ENCODE measurements around the gene GALNT2. TPM values are rescaled to one million over a fixed set of nuclear protein-coding genes. Genes with fewer than 3 reads are reported as not detected.
A peak's percentile ranks its signal among the peaks of the same experiment; 100 is the strongest.

The GALNT2 gene
- total and polyA plus RNA-seq, 9 donors: 38.6 to 142 (median 83.7) TPM

- H3K4me1 ChIP-seq (ENCODE audit: insufficient read depth): peaks cover 2% of the 10 kb centered on the region
- H3K27ac ChIP-seq: no peak overlapping the region
- 90% methylated on average over 8 of the region's 8 CpGs for WGBS, 3 donors
- H3K4me3 ChIP-seq: no peak overlapping the region
- no peaks in the 10 kb centered on the region for H3K9me3 ChIP-seq
- no peaks in the 10 kb centered on the region for H3K27me3 ChIP-seq
- no peak for DNase-seq
- intact Hi-C loops (cut with DNase I): no loop called here
- H3K36me3 ChIP-seq: no peaks in the 10 kb centered on the region
- TF ChIP-seq POLR2A (IDR thresholded peaks at IDR 0.05) (no peak), EP300 (IDR thresholded peaks at IDR 0.05) (no peak)
- TF ChIP-seq, protein P1, sequence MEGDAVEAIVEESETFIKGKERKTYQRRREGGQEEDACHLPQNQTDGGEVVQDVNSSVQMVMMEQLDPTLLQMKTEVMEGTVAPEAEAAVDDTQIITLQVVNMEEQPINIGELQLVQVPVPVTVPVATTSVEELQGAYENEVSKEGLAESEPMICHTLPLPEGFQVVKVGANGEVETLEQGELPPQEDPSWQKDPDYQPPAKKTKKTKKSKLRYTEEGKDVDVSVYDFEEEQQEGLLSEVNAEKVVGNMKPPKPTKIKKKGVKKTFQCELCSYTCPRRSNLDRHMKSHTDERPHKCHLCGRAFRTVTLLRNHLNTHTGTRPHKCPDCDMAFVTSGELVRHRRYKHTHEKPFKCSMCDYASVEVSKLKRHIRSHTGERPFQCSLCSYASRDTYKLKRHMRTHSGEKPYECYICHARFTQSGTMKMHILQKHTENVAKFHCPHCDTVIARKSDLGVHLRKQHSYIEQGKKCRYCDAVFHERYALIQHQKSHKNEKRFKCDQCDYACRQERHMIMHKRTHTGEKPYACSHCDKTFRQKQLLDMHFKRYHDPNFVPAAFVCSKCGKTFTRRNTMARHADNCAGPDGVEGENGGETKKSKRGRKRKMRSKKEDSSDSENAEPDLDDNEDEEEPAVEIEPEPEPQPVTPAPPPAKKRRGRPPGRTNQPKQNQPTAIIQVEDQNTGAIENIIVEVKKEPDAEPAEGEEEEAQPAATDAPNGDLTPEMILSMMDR (IDR thresholded peaks at IDR 0.05): no peak
Observed at GRCh38 chr1:230189341-230189740, 122.3 kb downstream of the GALNT2 start.

GRCh38 chr1:230189824-230190223 lies 122.8 kb downstream of the GALNT2 start:
- intact Hi-C loops (cut with DNase I): no loop called here
- H3K36me3 ChIP-seq: no peaks in the 10 kb centered on the region
- no peak overlapping the region for H3K27ac ChIP-seq
- no peaks in the 10 kb centered on the region for H3K9me3 ChIP-seq
- peaks cover 2% of the 10 kb centered on the region for H3K4me1 ChIP-seq (ENCODE audit: insufficient read depth)
- DNase-seq: no peak
- TF ChIP-seq, protein P1 (IDR thresholded peaks at IDR 0.05): no peak
- TF ChIP-seq POLR2A (IDR thresholded peaks at IDR 0.05) (no peak), EP300 (IDR thresholded peaks at IDR 0.05) (no peak)
- WGBS, 3 donors: 96 to 97% (median 97%) methylated on average over 5 of the region's 5 CpGs
- H3K4me3 ChIP-seq: no peak overlapping the region
- H3K27me3 ChIP-seq: no peaks in the 10 kb centered on the region

- intact Hi-C loops (cut with DNase I): no loop called here
- TF ChIP-seq, protein P1 (IDR thresholded peaks at IDR 0.05): no peak
- TF ChIP-seq POLR2A (IDR thresholded peaks at IDR 0.05) (no peak), EP300 (IDR thresholded peaks at IDR 0.05) (no peak)
- peak overlapping the region in 1 of 2 donors; percentile 22 for H3K27ac ChIP-seq
- no peaks in the 10 kb centered on the region for H3K27me3 ChIP-seq
- WGBS, 3 donors: 32 to 35% (median 33%) methylated on average over 9 of the region's 9 CpGs
- no peaks in the 10 kb centered on the region for H3K9me3 ChIP-seq
- no peaks in the 10 kb centered on the region for H3K36me3 ChIP-seq
- H3K4me1 ChIP-seq (ENCODE audit: insufficient read depth): no peaks in the 10 kb centered on the region
- DNase-seq: peak in 4 of 5 donors; percentile 60 to 77 (median 64)
- no peak overlapping the region for H3K4me3 ChIP-seq
Observed at GRCh38 chr1:230191079-230191804, 124.2 kb downstream of the GALNT2 start.

- intact Hi-C loops (cut with DNase I): no loop called here
- Histone ChIP-seq H3K4me1 (ENCODE audit: insufficient read depth) (no peaks in the 10 kb centered on the region), H3K27ac (no peak overlapping the region), H3K4me3 (no peak overlapping the region), H3K27me3 (no peaks in the 10 kb centered on the region), H3K9me3 (no peaks in the 10 kb centered on the region), H3K36me3 (no peaks in the 10 kb centered on the region)
- no peak for DNase-seq
- 90 to 97% (median 91%) methylated on average over 4 of the region's 4 CpGs for WGBS, 3 donors
- TF ChIP-seq POLR2A (IDR thresholded peaks at IDR 0.05): no peak
- TF ChIP-seq EP300 (IDR thresholded peaks at IDR 0.05): no peak
- TF ChIP-seq, protein P1 (IDR thresholded peaks at IDR 0.05): no peak
Observed at GRCh38 chr1:230191855-230192254, 124.8 kb downstream of the GALNT2 start.

Data from ovary (tissue), 9 donors.